Erythroblast (primary cell): ENCODE data around the gene RRBP1.

Source experiments
- GATA1 ChIP-seq: IDR thresholded peaks from 2 replicates; pipeline ENCODE4 v1.6.1; 2011; ENCODE audit warnings: low read depth, mild to moderate bottlenecking, control low read depth, low read length, moderate library complexity
- POLR2A ChIP-seq: IDR thresholded peaks from 2 replicates; pipeline ENCODE4 v1.6.1; 2011; ENCODE audit warnings: mild to moderate bottlenecking, low read length

GRCh38 chr20:17714597-17714996, 32.6 kb upstream of the RRBP1 start:
- TF ChIP-seq POLR2A (no peak), GATA1 (no peak)
